NT2/D1 (cell line): ENCODE measurements around the gene SCAANT1.

Experiments used
- DNase-seq: peaks from one replicate; pipeline ENCODE4 v3.0.0-alpha.2; 2011; ENCODE audit warnings: low read depth, low spot score
- H3K27me3 ChIP-seq: 2 replicates; pipeline ENCODE4 v1.6.0; 2011; ENCODE audit warnings: mild to moderate bottlenecking; ENCODE audit not compliant: insufficient read length, insufficient read depth
- H3K36me3 ChIP-seq: 2 replicates; pipeline ENCODE4 v1.6.1; 2011; ENCODE audit warnings: mild to moderate bottlenecking, low read length, mixed read lengths; ENCODE audit not compliant: insufficient read depth, insufficient read length
- H3K4me1 ChIP-seq: 2 replicates; pipeline ENCODE4 v1.5.1; 2011; ENCODE audit not compliant: insufficient read depth, insufficient read length
- H3K4me3 ChIP-seq: 2 replicates; pipeline ENCODE4 v1.5.1; 2011; ENCODE audit warnings: low read depth; ENCODE audit not compliant: insufficient read length
- H3K9ac ChIP-seq: 2 replicates; pipeline ENCODE4 v1.6.0; 2011; ENCODE audit warnings: low read depth; ENCODE audit not compliant: insufficient read length
- H3K9me3 ChIP-seq: 2 replicates; pipeline ENCODE4 v1.5.1; 2011; ENCODE audit warnings: mild to moderate bottlenecking, low read length; ENCODE audit not compliant: insufficient read depth
- SUZ12 ChIP-seq: IDR thresholded peaks from 2 replicates; pipeline ENCODE4 v1.6.1; 2011; ENCODE audit not compliant: insufficient read length, insufficient read depth; ENCODE audit errors: extremely low read depth
- YY1 ChIP-seq: IDR thresholded peaks from 2 replicates; pipeline ENCODE4 v1.6.1; 2011; ENCODE audit not compliant: insufficient read length, insufficient read depth
- ZNF274 ChIP-seq: IDR thresholded peaks from 2 replicates; pipeline ENCODE4 v1.6.1; 2011; ENCODE audit warnings: mild to moderate bottlenecking, low read depth, low read length

Gene SCAANT1

GRCh38 chr3:63943678-63944077, 31.5 kb upstream of the SCAANT1 start:
- no peak for TF ChIP-seq SUZ12
- TF ChIP-seq ZNF274, result no peak
- no peak for TF ChIP-seq YY1
- Histone ChIP-seq H3K36me3 (peaks cover 20% of the 10 kb centered on the region), H3K4me3 (no peak overlapping the region), H3K9me3 (no peaks in the 10 kb centered on the region), H3K27me3 (no peaks in the 10 kb centered on the region), H3K9ac (no peak overlapping the region), H3K4me1 (no peaks in the 10 kb centered on the region)
- no peak for DNase-seq

- H3K4me3 ChIP-seq, result no peak overlapping the region
- no peak for DNase-seq
- no peak overlapping the region for H3K9ac ChIP-seq
- no peaks in the 10 kb centered on the region for H3K4me1 ChIP-seq
- H3K36me3 ChIP-seq, result peaks cover 20% of the 10 kb centered on the region
- H3K9me3 ChIP-seq, result no peaks in the 10 kb centered on the region
- TF ChIP-seq YY1 (no peak), ZNF274 (no peak), SUZ12 (no peak)
- H3K27me3 ChIP-seq, result no peaks in the 10 kb centered on the region
Measured at GRCh38 chr3:63942528-63942927, 30.3 kb upstream of the SCAANT1 start.

- no peaks in the 10 kb centered on the region for H3K4me1 ChIP-seq
- H3K27me3 ChIP-seq, result no peaks in the 10 kb centered on the region
- no peaks in the 10 kb centered on the region for H3K9me3 ChIP-seq
- no peak for TF ChIP-seq SUZ12
- no peak overlapping the region for H3K4me3 ChIP-seq
- H3K9ac ChIP-seq, result no peak overlapping the region
- DNase-seq, result no peak
- H3K36me3 ChIP-seq, result peaks cover 23% of the 10 kb centered on the region
Measured at GRCh38 chr3:63940389-63940757, 28.2 kb upstream of the SCAANT1 start.

- Histone ChIP-seq H3K27me3 (no peaks in the 10 kb centered on the region), H3K4me1 (no peaks in the 10 kb centered on the region), H3K4me3 (no peak overlapping the region), H3K9ac (no peak overlapping the region), H3K9me3 (no peaks in the 10 kb centered on the region), H3K36me3 (peaks cover 18% of the 10 kb centered on the region)
- TF ChIP-seq YY1, result no peak
- no peak for TF ChIP-seq SUZ12
- DNase-seq, result no peak
Measured at GRCh38 chr3:63937661-63938651, 25.8 kb upstream of the SCAANT1 start.

- Histone ChIP-seq H3K4me3 (no peak overlapping the region), H3K9me3 (no peaks in the 10 kb centered on the region), H3K4me1 (no peaks in the 10 kb centered on the region), H3K9ac (no peak overlapping the region), H3K27me3 (no peaks in the 10 kb centered on the region), H3K36me3 (peaks cover 16% of the 10 kb centered on the region)
- TF ChIP-seq YY1, result no peak
- no peak for TF ChIP-seq ZNF274
- TF ChIP-seq SUZ12, result no peak
- DNase-seq, result no peak
Measured at GRCh38 chr3:63936925-63937324, 24.7 kb upstream of the SCAANT1 start.

- TF ChIP-seq ZNF274 (no peak), YY1 (no peak), SUZ12 (no peak)
- no peaks in the 10 kb centered on the region for H3K4me1 ChIP-seq
- no peaks in the 10 kb centered on the region for H3K27me3 ChIP-seq
- no peak overlapping the region for H3K9ac ChIP-seq
- no peaks in the 10 kb centered on the region for H3K9me3 ChIP-seq
- peaks cover 11% of the 10 kb centered on the region for H3K36me3 ChIP-seq
- no peak overlapping the region for H3K4me3 ChIP-seq
- no peak for DNase-seq
Measured at GRCh38 chr3:63934041-63934866, 22.1 kb upstream of the SCAANT1 start.

GRCh38 chr3:63933459-63933858, 21.3 kb upstream of the SCAANT1 start:
- Histone ChIP-seq H3K4me1 (no peaks in the 10 kb centered on the region), H3K36me3 (peaks cover 11% of the 10 kb centered on the region), H3K9me3 (no peaks in the 10 kb centered on the region), H3K27me3 (no peaks in the 10 kb centered on the region), H3K4me3 (no peak overlapping the region), H3K9ac (no peak overlapping the region)
- no peak for TF ChIP-seq SUZ12
- no peak for TF ChIP-seq YY1
- TF ChIP-seq ZNF274, result no peak
- DNase-seq, result no peak
